ENCODE results near the gene SDHB.

The SDHB gene

GRCh38 chr1:16976966-16977365 is 76.9 kb downstream of the SDHB start:
- peak overlapping the region in 2 of 3 experiments; percentile 32 to 58 for H3K27ac Mint-ChIP-seq
- H3K4me3 Mint-ChIP-seq: peak overlapping the region in 2 of 3 experiments; percentile 28 to 53
- H3K27me3 Mint-ChIP-seq (ENCODE audit: low read depth): peaks cover 8% of the 10 kb centered on the region
- H3K9me3 Mint-ChIP-seq: no peaks in the 10 kb centered on the region
- peaks cover 41% of the 10 kb centered on the region for H3K4me1 Mint-ChIP-seq
- no peak for TF ChIP-seq CTCF (IDR thresholded peaks at IDR 0.05; ENCODE audit: unreplicated experiment in 3 of 3)
- peaks cover 25% of the 10 kb centered on the region for H3K36me3 Mint-ChIP-seq (ENCODE audit: low read depth)

DNA sequence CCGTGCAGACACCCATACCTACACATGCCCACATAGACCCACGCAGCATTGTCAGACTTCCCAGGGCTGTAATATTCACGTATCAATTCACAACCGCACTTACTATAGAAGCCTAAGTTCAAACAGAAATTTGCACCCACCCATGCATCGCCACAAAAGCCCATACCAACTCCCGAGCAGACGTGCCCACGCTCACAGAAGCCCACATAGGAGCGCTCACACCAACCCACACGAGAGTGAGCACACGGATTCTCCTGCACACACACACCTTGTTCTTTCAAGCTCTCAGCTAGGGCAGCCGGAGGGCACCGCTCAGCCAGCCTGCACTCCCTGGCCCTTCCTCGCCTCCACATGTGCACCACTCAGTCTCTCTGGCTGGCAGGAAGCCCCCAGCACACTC is 78.0 kb downstream of the SDHB start:
- Mint-ChIP-seq H3K27ac (peak overlapping the region; percentile 36 to 80 (median 68)), H3K4me1 (peaks cover 39% of the 10 kb centered on the region), H3K9me3 (no peaks in the 10 kb centered on the region), H3K4me3 (peak overlapping the region; percentile 10 to 76 (median 27)), H3K27me3 (ENCODE audit: low read depth) (peaks cover 2% of the 10 kb centered on the region), H3K36me3 (ENCODE audit: low read depth) (peaks cover 25% of the 10 kb centered on the region)
- TF ChIP-seq CTCF (IDR thresholded peaks at IDR 0.05; ENCODE audit: unreplicated experiment in 3 of 3): no peak

DNA sequence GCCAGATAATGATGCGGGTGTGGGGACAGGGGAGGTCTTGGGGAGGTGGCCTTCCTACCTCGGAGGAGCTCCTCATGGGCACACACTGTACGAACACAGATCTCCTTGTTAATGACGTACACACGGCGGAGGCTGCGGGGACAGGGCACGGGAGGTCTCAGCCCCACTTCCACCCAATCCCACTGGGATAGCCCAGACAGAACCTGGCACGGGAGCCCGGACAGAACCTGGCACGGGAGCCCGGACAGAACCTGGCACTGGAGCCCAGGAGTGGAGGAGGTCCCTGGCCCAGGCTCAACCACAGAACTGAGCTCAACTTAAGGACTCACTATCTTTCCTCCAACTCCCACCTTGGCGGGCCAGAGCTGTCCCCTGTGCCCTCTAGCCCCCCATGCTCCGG is 78.6 kb downstream of the SDHB start:
- peaks cover 40% of the 10 kb centered on the region for H3K4me1 Mint-ChIP-seq
- H3K36me3 Mint-ChIP-seq (ENCODE audit: low read depth): peaks cover 25% of the 10 kb centered on the region
- TF ChIP-seq CTCF (IDR thresholded peaks at IDR 0.05; ENCODE audit: unreplicated experiment in 3 of 3): no peak
- no peaks in the 10 kb centered on the region for H3K27me3 Mint-ChIP-seq (ENCODE audit: low read depth)
- no peaks in the 10 kb centered on the region for H3K9me3 Mint-ChIP-seq
- peak overlapping the region; percentile 50 to 80 (median 52) for H3K27ac Mint-ChIP-seq
- H3K4me3 Mint-ChIP-seq: no peak overlapping the region

- Mint-ChIP-seq H3K27me3 (ENCODE audit: low read depth) (no peaks in the 10 kb centered on the region), H3K27ac (peak overlapping the region in 2 of 3 experiments; percentile 57 to 72), H3K9me3 (no peaks in the 10 kb centered on the region), H3K36me3 (ENCODE audit: low read depth) (peaks cover 25% of the 10 kb centered on the region), H3K4me1 (peaks cover 48% of the 10 kb centered on the region), H3K4me3 (no peak overlapping the region)
- no peak for TF ChIP-seq CTCF (IDR thresholded peaks at IDR 0.05; ENCODE audit: unreplicated experiment in 3 of 3)
Observed at GRCh38 chr1:16973215-16973614, 80.6 kb downstream of the SDHB start.

DNA sequence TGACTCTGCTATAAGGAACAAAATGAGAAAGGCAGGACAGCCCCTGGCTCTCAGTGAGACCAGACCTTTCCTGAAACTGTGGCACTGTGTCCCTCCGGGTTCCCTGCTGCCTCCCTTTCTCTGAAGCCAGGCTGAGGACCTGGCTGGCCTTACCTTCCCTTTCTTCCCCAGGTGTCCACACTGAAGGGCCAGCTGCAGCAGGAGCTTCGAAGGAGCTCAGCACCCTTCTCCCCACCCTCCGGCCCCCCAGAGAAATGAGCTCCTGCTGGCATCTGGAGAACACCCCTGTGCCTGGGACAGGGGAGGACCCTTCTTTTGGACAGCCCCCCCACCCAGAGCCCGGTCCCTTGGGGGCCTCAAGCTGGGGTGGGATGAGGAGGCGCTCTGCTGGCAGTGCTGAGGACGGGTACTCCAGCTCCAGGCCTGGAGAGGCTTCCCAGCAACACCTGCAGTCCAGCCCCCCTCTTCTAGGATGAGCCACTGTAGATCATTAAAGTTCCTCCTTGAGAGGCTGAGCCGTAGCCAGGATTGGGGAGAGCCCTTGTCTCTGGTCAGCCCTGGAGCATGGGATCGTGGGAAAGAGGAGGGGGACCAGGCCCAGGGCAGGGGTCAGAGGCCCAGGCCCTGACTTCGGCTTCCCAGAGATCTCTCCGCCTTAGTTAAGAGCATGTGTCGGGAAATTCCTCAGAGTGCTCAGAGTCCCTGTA is 81.5 kb downstream of the SDHB start:
- no peak overlapping the region for H3K4me3 Mint-ChIP-seq
- no peaks in the 10 kb centered on the region for H3K27me3 Mint-ChIP-seq (ENCODE audit: low read depth)
- H3K4me1 Mint-ChIP-seq: peaks cover 41% of the 10 kb centered on the region
- peaks cover 21% of the 10 kb centered on the region for H3K36me3 Mint-ChIP-seq (ENCODE audit: low read depth)
- peak overlapping the region; percentile 57 to 77 (median 72) for H3K27ac Mint-ChIP-seq
- no peak for TF ChIP-seq CTCF (IDR thresholded peaks at IDR 0.05; ENCODE audit: unreplicated experiment in 3 of 3)
- H3K9me3 Mint-ChIP-seq: no peaks in the 10 kb centered on the region

Data from nephron (organoid).